Caco-2 (cell line): Measurements from ENCODE around the gene UBAP1. TPM values are rescaled to one million over a fixed set of nuclear protein-coding genes. Genes with fewer than 3 reads are reported as not detected.
"Not testable (repeated sequence)": the region's sequence is repeated elsewhere in the genome, so short reads cannot be mapped to it uniquely, and the experiment has no call there.

Experiments
- BruUV-seq: library from RNA; stranded (reverse); fragments of 400-500 nt; replicated peaks from 2 replicates; lab custom pipeline; 2021; lab: Mats Ljungman, UMichigan
- CTCF ChIA-PET: fragments of 300-600 bp; sonication (Branson Sonifier 250); formaldehyde crosslinking; loops from one replicate; lab custom pipeline; 2022; ENCODE audit warnings: antibody characterized with exemption; lab: Charles Lee
- POLR2A ChIA-PET: fragments of 300-600 bp; sonication (Branson Sonifier 250); formaldehyde crosslinking; loops from one replicate; lab custom pipeline; 2022; ENCODE audit warnings: antibody characterized with exemption; lab: Charles Lee
- DNase-seq, 2 experiments: peaks; one replicate each; pipeline versions ENCODE4 v3.0.0 to v3.0.0-alpha.2; 2020 to 2022
- H3K27me3 ChIP-seq: replicated peaks from 2 replicates; pipeline ENCODE4 v1.6.0; 2011; ENCODE audit warnings: low read length; ENCODE audit not compliant: control insufficient read depth, insufficient read depth
- H3K36me3 ChIP-seq: 2 replicates; pipeline ENCODE4 v1.5.1; 2011; ENCODE audit warnings: low read length; ENCODE audit not compliant: control insufficient read depth, insufficient read depth
- H3K4me1 ChIP-seq: fragments of 250-450 bp; sonication (Bioruptor Pico); 2 replicates; pipeline ENCODE4 v1.5.1; 2020; ENCODE audit warnings: mild to moderate bottlenecking
- H3K4me3 ChIP-seq: 2 replicates; pipeline ENCODE4 v1.5.1; 2011; ENCODE audit warnings: low read depth, mild to moderate bottlenecking, control low read depth, low read length
- H3K9me3 ChIP-seq: fragments of 250-450 bp; sonication (Bioruptor Pico); 2 replicates; pipeline ENCODE4 v1.5.1; 2020; ENCODE audit warnings: mild to moderate bottlenecking, moderate library complexity
- H3K27ac Mint-ChIP-seq: one replicate; pipeline ENCODE4 v1.8.0; 2022; ENCODE audit warnings: mixed read lengths; ENCODE audit not compliant: unreplicated experiment
- H3K27me3 Mint-ChIP-seq: one replicate; pipeline ENCODE4 v1.8.0; 2022; ENCODE audit warnings: mixed read lengths; ENCODE audit not compliant: insufficient read depth, unreplicated experiment
- H3K36me3 Mint-ChIP-seq: one replicate; pipeline ENCODE4 v1.8.0; 2022; ENCODE audit warnings: mild to moderate bottlenecking, mixed read lengths; ENCODE audit not compliant: insufficient read depth, unreplicated experiment
- H3K4me1 Mint-ChIP-seq: one replicate; pipeline ENCODE4 v1.8.0; 2022; ENCODE audit warnings: low read depth, mixed read lengths; ENCODE audit not compliant: unreplicated experiment
- H3K4me3 Mint-ChIP-seq: one replicate; pipeline ENCODE4 v1.8.0; 2022; ENCODE audit warnings: mild to moderate bottlenecking, moderate library complexity, mixed read lengths; ENCODE audit not compliant: unreplicated experiment
- H3K9me3 Mint-ChIP-seq: one replicate; pipeline ENCODE4 v1.8.0; 2022; ENCODE audit warnings: mixed read lengths; ENCODE audit not compliant: unreplicated experiment
- CTCF ChIP-seq, 2 experiments: fragments of 200-600 bp in 1 of 2; IDR thresholded peaks; 1 replicate in 1 of 2; 2 replicates in 1 of 2; pipeline versions ENCODE4 v1.5.1 to v1.8.0; 2011 to 2022; ENCODE audit warnings: antibody characterized with exemption in 1 of 2, control low read depth in 1 of 2, inconsistent platforms in 1 of 2, low read depth in 1 of 2, low read length in 1 of 2, mild to moderate bottlenecking in 1 of 2, moderate library complexity in 1 of 2; ENCODE audit not compliant: insufficient read depth in 1 of 2, severe bottlenecking in 1 of 2, unreplicated experiment in 1 of 2
- intact Hi-C: fragments of 100-400 bp; cut with micrococcal nuclease; formaldehyde crosslinking; loops from one replicate; pipeline ENCODE4 v1.10.0; 2022; ENCODE audit not compliant: unreplicated experiment
- total RNA-seq: library from RNA; stranded (reverse); gene quantifications from 2 replicates; pipeline ENCODE4 v1.2.3, GENCODE V29; 2022

UBAP1 gene
- total RNA-seq, 1 experiment from 2014 or later, result 33.2 TPM

GRCh38 chr9:34190996-34191892 is 12.4 kb downstream of the UBAP1 start:
- TF ChIP-seq CTCF (IDR thresholded peaks at IDR 0.05; ENCODE audit: insufficient read depth in 1 of 2, low read depth in 1 of 2, low read length in 1 of 2, severe bottlenecking in 1 of 2, unreplicated experiment in 1 of 2), result peak in 1 of 2 experiments; percentile 28
- Histone ChIP-seq H3K27me3 (no peaks in the 10 kb centered on the region), H3K4me3 (no peak overlapping the region), H3K36me3 (no peaks in the 10 kb centered on the region), H3K4me1 (peaks cover 6% of the 10 kb centered on the region), H3K9me3 (no peaks in the 10 kb centered on the region)
- Mint-ChIP-seq H3K27me3 (no peaks in the 10 kb centered on the region), H3K36me3 (peaks cover 8% of the 10 kb centered on the region), H3K4me1 (peaks cover 10% of the 10 kb centered on the region), H3K4me3 (no peak overlapping the region), H3K9me3 (no peaks in the 10 kb centered on the region), H3K27ac (no peak overlapping the region)
- peak in 1 of 2 experiments; percentile 48 for DNase-seq
- intact Hi-C loops, result no loop called here
- CTCF ChIA-PET, result no interaction called here
- BruUV-seq, result no TSS peak
- POLR2A ChIA-PET, result interaction anchor here (1.0 kb wide), 1 partner anchor 13 kb away, joined by 5 read pairs; the partner anchor contains the start of gene UBAP1

- Mint-ChIP-seq H3K27me3 (no peaks in the 10 kb centered on the region), H3K4me3 (no peak overlapping the region), H3K9me3 (no peaks in the 10 kb centered on the region), H3K36me3 (peaks cover 22% of the 10 kb centered on the region), H3K4me1 (peaks cover 6% of the 10 kb centered on the region), H3K27ac (no peak overlapping the region)
- no peaks in the 10 kb centered on the region for H3K4me1 ChIP-seq
- H3K36me3 ChIP-seq, result no peaks in the 10 kb centered on the region; the same call in 1 of the 2 replicates
- H3K9me3 ChIP-seq, result no peaks in the 10 kb centered on the region
- no peak overlapping the region for H3K4me3 ChIP-seq
- H3K27me3 ChIP-seq, result no peaks in the 10 kb centered on the region
- no peak for TF ChIP-seq CTCF (IDR thresholded peaks at IDR 0.05; ENCODE audit: insufficient read depth in 1 of 2, low read depth in 1 of 2, low read length in 1 of 2, severe bottlenecking in 1 of 2, unreplicated experiment in 1 of 2)
- DNase-seq, result no peak
- BruUV-seq, result no TSS peak
- ChIA-PET CTCF (no interaction called here), POLR2A (interaction anchor here (0.6 kb wide), 1 partner anchor 15 kb away, joined by 6 read pairs; no protein-coding TSS in a partner anchor)
- intact Hi-C loops, result no loop called here
Observed at GRCh38 chr9:34195143-34195542, 16.3 kb downstream of the UBAP1 start.

GRCh38 chr9:34197286-34197685 is 18.4 kb downstream of the UBAP1 start:
- H3K4me1 Mint-ChIP-seq, H3K4me3 ChIP-seq, H3K27me3 ChIP-seq, H3K27me3 Mint-ChIP-seq, H3K4me3 Mint-ChIP-seq, H3K36me3 ChIP-seq, H3K9me3 Mint-ChIP-seq, H3K4me1 ChIP-seq, intact Hi-C loops, H3K9me3 ChIP-seq, DNase-seq, H3K27ac Mint-ChIP-seq, BruUV-seq, CTCF ChIA-PET, POLR2A ChIA-PET: not testable (repeated sequence)
- H3K36me3 Mint-ChIP-seq, result peaks cover 27% of the 10 kb centered on the region
